Stomach (tissue), 9 donors: ENCODE data around the gene PRKCH. TPM values are rescaled to one million over a fixed set of nuclear protein-coding genes. Genes with fewer than 3 reads are reported as not detected.

ENCODE experiments used
- DNase-seq, 2 donors: peaks; one replicate each; pipeline versions ENCODE4 v3.0.0 to v3.0.0-alpha.2; 2013 to 2019
- H3K27ac ChIP-seq, 5 donors: fragments of 200-600 bp in 4 of 5; sonication (generic) in 4 of 5; one replicate each; pipeline ENCODE4 v1.5.1; 2013 to 2019; ENCODE audit warnings: mild to moderate bottlenecking in 1 of 5, moderate library complexity in 1 of 5
- H3K27me3 ChIP-seq, 3 donors: fragments of 200-600 bp; sonication (generic); one replicate each; pipeline ENCODE4 v1.5.1; 2017 to 2019; ENCODE audit warnings: mixed run types in 1 of 3
- H3K36me3 ChIP-seq, 4 donors: fragments of 200-600 bp; sonication (generic); 1 replicate in 3 of 4; 2 replicates in 1 of 4; pipeline ENCODE4 v1.5.1; 2016 to 2019
- H3K4me1 ChIP-seq, 4 donors: fragments of 200-600 bp; sonication (generic); one replicate each; pipeline ENCODE4 v1.5.1; 2016 to 2019
- H3K4me3 ChIP-seq, 4 donors: fragments of 200-600 bp; sonication (generic) in 3 of 4; one replicate each; pipeline ENCODE4 v1.5.1; 2016 to 2019; ENCODE audit warnings: mild to moderate bottlenecking in 1 of 4
- H3K9me3 ChIP-seq, 4 donors: fragments of 200-600 bp; sonication (generic); one replicate each; pipeline ENCODE4 v1.5.1; 2016 to 2019
- CTCF ChIP-seq, 7 experiments: fragments of 450-650 bp in 4 of 7; fragments of 200-600 bp in 3 of 7; sonication (generic) in 3 of 7; IDR thresholded peaks; one replicate each; pipeline ENCODE4 v1.5.1; 2016 to 2019; ENCODE audit warnings: antibody characterized with exemption in 7 of 7, control low read depth in 2 of 7, mild to moderate bottlenecking in 1 of 7
- EP300 ChIP-seq: sonication (generic); formaldehyde crosslinking; IDR thresholded peaks from one replicate; pipeline ENCODE4 v1.6.1; 2017; ENCODE audit warnings: antibody characterized with exemption
- POLR2A ChIP-seq, 4 donors: fragments of 450-650 bp; IDR thresholded peaks; one replicate each; pipeline ENCODE4 v1.6.1; 2016; ENCODE audit warnings: antibody characterized with exemption in 4 of 4, control low read depth in 2 of 4, mild to moderate bottlenecking in 1 of 4, moderate library complexity in 1 of 4
- POLR2AphosphoS5 ChIP-seq, 3 donors: sonication (generic); formaldehyde crosslinking; IDR thresholded peaks; one replicate each; pipeline ENCODE4 v1.6.1; 2016; ENCODE audit warnings: antibody characterized with exemption in 3 of 3
- WGBS, 5 donors: extraction: QIAGEN DNeasy Blood & Tissue Kit in 3 of 5; methylation state at CpG; one replicate each; pipeline versions ENCODE4 v1.1.5 to v1.1.7; 2013 to 2018; 5-methylcytosine and 5-hydroxymethylcytosine counted together
- intact Hi-C: fragments of 100-400 bp; cut with DNase I; formaldehyde crosslinking; loops from one replicate; pipeline ENCODE4 v1.15.1; 2023; ENCODE audit warnings: low total_unique reads
- polyA plus RNA-seq, 3 donors: library from polyadenylated mRNA; stranded (reverse); fragments of 200-250 nt; gene quantifications; one replicate each; pipeline ENCODE4 v1.2.3, GENCODE V29; 2013
- total RNA-seq, 5 donors: library from RNA; depleted of rRNA; stranded (reverse); fragments of >200 nt; gene quantifications; one replicate each; pipeline versions ENCODE4 v1.1.0 to v1.2.3, GENCODE V29; 2014 to 2016
- donor health status: healthy with polysubstance abuse.
- donor health status: Bipolar disorder and iron deficiency.
- donor health status: healthy.

The PRKCH gene
- total and polyA plus RNA-seq, 8 donors: 5.5 to 84.0 (median 14.7) TPM

GRCh38 chr14:61476105-61476753, 154.8 kb downstream of the PRKCH start:
- no peak for DNase-seq
- H3K4me1 ChIP-seq: peaks cover 57 to 100% (median 67%) of the 10 kb centered on the region in 4 donors
- TF ChIP-seq EP300 (no peak), POLR2AphosphoS5 (IDR thresholded peaks at IDR 0.05) (no peak), POLR2A (IDR thresholded peaks at IDR 0.05) (no peak), CTCF (IDR thresholded peaks at IDR 0.05) (no peak)
- peak overlapping the region; percentile 82 to 95 (median 84) for H3K27ac ChIP-seq
- WGBS, 5 donors: 75 to 85% (median 82%) methylated on average over 2 of the region's 2 CpGs
- intact Hi-C loops: no loop called here
- H3K27me3 ChIP-seq: no peaks in the 10 kb centered on the region
- H3K4me3 ChIP-seq: no peak overlapping the region
- H3K9me3 ChIP-seq: no peaks in the 10 kb centered on the region
- no peaks in the 10 kb centered on the region for H3K36me3 ChIP-seq

GRCh38 chr14:61476754-61477410, 155.5 kb downstream of the PRKCH start:
- peak; percentile 48 to 91 for DNase-seq
- no peaks in the 10 kb centered on the region for H3K9me3 ChIP-seq
- 4 to 16% (median 11%) methylated on average over 6 of the region's 6 CpGs for WGBS, 5 donors
- peaks cover 52 to 95% (median 60%) of the 10 kb centered on the region in 4 donors for H3K4me1 ChIP-seq
- intact Hi-C loops: no loop called here
- no peak overlapping the region for H3K4me3 ChIP-seq
- H3K27me3 ChIP-seq: no peaks in the 10 kb centered on the region
- TF ChIP-seq CTCF (IDR thresholded peaks at IDR 0.05) (no peak), POLR2AphosphoS5 (IDR thresholded peaks at IDR 0.05) (peak; percentile 34 to 89 (median 88)), POLR2A (IDR thresholded peaks at IDR 0.05) (no peak), EP300 (peak; percentile 70)
- no peaks in the 10 kb centered on the region for H3K36me3 ChIP-seq
- peak overlapping the region; percentile 80 to 95 (median 84) for H3K27ac ChIP-seq

DNA sequence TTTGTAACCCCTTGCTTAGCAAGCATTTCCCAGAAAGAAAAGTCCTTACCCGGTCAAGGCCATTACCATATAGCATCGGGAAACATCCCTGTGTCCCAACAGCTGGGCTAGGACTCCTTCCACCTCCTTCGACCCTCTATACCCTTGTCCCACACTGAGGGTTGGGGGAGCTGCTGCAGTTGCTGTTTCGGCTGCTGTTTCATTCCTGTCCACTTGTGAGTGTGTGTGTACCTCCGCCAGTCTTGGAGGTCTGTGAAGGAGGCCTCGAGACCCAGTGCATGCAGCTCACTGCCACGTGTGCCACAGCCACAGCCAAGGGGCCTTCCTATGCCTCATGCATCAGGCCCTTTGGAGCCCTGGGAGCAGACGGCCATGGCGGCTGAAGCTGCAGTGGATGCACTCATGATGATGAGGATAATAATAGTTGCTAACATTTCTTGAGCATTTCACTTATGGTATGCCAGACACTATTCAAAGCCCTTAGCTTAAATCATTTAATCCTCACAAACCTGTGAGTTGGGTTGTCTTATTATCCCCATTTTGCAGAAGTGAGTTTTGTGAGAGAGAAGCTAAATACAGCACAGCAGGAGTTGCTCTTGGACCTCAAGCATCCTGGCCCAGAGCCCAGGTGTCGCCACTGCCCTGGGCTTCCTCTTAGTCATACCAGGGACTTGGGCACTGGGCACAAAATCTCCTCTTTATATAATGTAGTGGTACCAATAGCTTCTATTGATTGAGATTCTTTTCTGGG, 156.5 kb downstream of the PRKCH start:
- DNase-seq: peak in 1 of 2 donors; percentile 89
- intact Hi-C loops: no loop called here
- no peaks in the 10 kb centered on the region for H3K36me3 ChIP-seq
- 36 to 71% (median 68%) methylated on average over 5 to 10 of the region's 10 CpGs for WGBS, 5 donors
- H3K4me3 ChIP-seq: no peak overlapping the region
- no peaks in the 10 kb centered on the region for H3K9me3 ChIP-seq
- H3K27ac ChIP-seq: peak overlapping the region; percentile 74 to 95 (median 84)
- TF ChIP-seq POLR2AphosphoS5 (IDR thresholded peaks at IDR 0.05) (peak in 1 of 3 donors; percentile 26), CTCF (IDR thresholded peaks at IDR 0.05) (no peak)
- H3K4me1 ChIP-seq: peaks cover 42 to 85% (median 51%) of the 10 kb centered on the region in 4 donors
- H3K27me3 ChIP-seq: no peaks in the 10 kb centered on the region

DNA sequence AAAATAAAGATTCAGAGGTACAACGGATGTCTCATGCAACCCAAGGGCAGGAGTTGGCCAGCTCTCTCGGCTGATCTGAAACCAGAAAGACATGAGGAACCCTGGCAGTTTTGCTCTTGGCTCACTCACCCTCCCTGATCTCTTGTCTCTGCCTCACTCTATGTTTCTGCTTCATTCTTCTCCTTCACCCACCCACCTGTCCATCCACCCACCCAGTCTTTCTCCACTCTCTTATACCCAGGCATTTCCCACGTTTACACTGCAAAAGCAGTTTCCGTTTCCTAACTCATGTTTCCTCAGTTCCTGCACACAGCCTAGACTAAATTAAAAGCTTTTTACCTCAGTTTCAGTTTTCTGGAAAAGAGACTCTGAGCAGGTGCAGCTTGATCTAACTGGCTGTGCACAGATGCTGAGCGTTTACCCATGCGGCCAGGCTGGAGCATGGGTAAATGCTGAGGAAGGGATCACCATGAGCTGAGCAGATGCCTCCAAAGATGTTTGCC, 157.6 kb downstream of the PRKCH start:
- Histone ChIP-seq H3K4me3 (no peak overlapping the region), H3K27me3 (no peaks in the 10 kb centered on the region), H3K9me3 (no peaks in the 10 kb centered on the region), H3K4me1 (peaks cover 35 to 73% (median 47%) of the 10 kb centered on the region in 4 donors), H3K27ac (peak overlapping the region in 4 of 5 donors; percentile 82 to 95 (median 86)), H3K36me3 (no peaks in the 10 kb centered on the region)
- TF ChIP-seq CTCF (IDR thresholded peaks at IDR 0.05) (no peak), POLR2AphosphoS5 (IDR thresholded peaks at IDR 0.05) (no peak), POLR2A (IDR thresholded peaks at IDR 0.05) (no peak), EP300 (no peak)
- no peak for DNase-seq
- WGBS, 5 donors: 59 to 76% (median 63%) methylated on average over 6 of the region's 6 CpGs
- intact Hi-C loops: no loop called here
